OCI-LY3 (cell line): ENCODE results near the gene PLD4.
"Not testable (repeated sequence)": the region's sequence is repeated elsewhere in the genome, so short reads cannot be mapped to it uniquely, and the experiment has no call there.

ENCODE experiments used
- H2AFZ ChIP-seq: fragments of 200-600, 300-600 bp; shearing (Covaris generic); 2 replicates; pipeline ENCODE4 v1.6.0; 2014; ENCODE audit warnings: antibody characterized with exemption, low read depth, low read length
- H3K27ac ChIP-seq: fragments of 200-600, 300-600 bp; sonication (generic); 2 replicates; pipeline ENCODE4 v1.5.1; 2014; ENCODE audit warnings: mild to moderate bottlenecking, low read length, moderate library complexity, mixed read lengths
- H3K27me3 ChIP-seq: fragments of 200-600, 300-600 bp; sonication (generic); 2 replicates; pipeline ENCODE4 v1.6.1; 2014; ENCODE audit warnings: low read depth, low read length, mixed read lengths
- H3K36me3 ChIP-seq: fragments of 200-600, 300-600 bp; sonication (generic); replicated peaks from 2 replicates; pipeline ENCODE3; 2014; ENCODE audit warnings: low read depth, low read length, mixed read lengths
- H3K4me1 ChIP-seq: fragments of 300-600, 200-600 bp; sonication (generic); 2 replicates; pipeline ENCODE4 v1.6.1; 2014; ENCODE audit warnings: low read length, mixed read lengths
- H3K4me2 ChIP-seq: fragments of 200-600, 300-600 bp; sonication (generic); 2 replicates; pipeline ENCODE4 v1.6.1; 2014; ENCODE audit warnings: low read length, mixed read lengths
- H3K4me3 ChIP-seq: fragments of 300-600, 200-600 bp; sonication (generic); 2 replicates; pipeline ENCODE4 v1.5.1; 2014; ENCODE audit warnings: antibody characterized with exemption, mild to moderate bottlenecking, low read length, moderate library complexity
- H3K79me2 ChIP-seq: fragments of 300-600, 200-600 bp; shearing (Covaris generic); 2 replicates; pipeline ENCODE4 v1.6.1; 2014; ENCODE audit warnings: mild to moderate bottlenecking, low read length, mixed read lengths
- H3K9ac ChIP-seq: fragments of 300-600, 200-600 bp; shearing (Covaris generic); 2 replicates; pipeline ENCODE4 v1.6.0; 2014; ENCODE audit warnings: mild to moderate bottlenecking, low read length, moderate library complexity
- H3K9me3 ChIP-seq: fragments of 200-600, 300-600 bp; shearing (Covaris generic); 2 replicates; pipeline ENCODE4 v1.6.1; 2014; ENCODE audit warnings: low read length, mixed read lengths; ENCODE audit not compliant: insufficient read depth
- H4K20me1 ChIP-seq: fragments of 200-600, 300-600 bp; sonication (generic); 2 replicates; pipeline ENCODE4 v1.6.1; 2016; ENCODE audit warnings: low read length, mixed read lengths; ENCODE audit not compliant: insufficient read depth
- EZH2phosphoT487 ChIP-seq: fragments of 200-600 bp; shearing (Covaris generic); IDR thresholded peaks from 2 replicates; pipeline ENCODE4 v1.6.1; 2018; ENCODE audit warnings: antibody characterized with exemption, mixed run types, low read depth
- TF ChIP-seq, protein P1 (sequence below): fragments of 200-600, 300-600 bp; sonication (generic); IDR thresholded peaks from 2 replicates; pipeline ENCODE4 v1.5.1; 2014; ENCODE audit warnings: antibody characterized with exemption, low read length, low read depth

Gene PLD4

DNA sequence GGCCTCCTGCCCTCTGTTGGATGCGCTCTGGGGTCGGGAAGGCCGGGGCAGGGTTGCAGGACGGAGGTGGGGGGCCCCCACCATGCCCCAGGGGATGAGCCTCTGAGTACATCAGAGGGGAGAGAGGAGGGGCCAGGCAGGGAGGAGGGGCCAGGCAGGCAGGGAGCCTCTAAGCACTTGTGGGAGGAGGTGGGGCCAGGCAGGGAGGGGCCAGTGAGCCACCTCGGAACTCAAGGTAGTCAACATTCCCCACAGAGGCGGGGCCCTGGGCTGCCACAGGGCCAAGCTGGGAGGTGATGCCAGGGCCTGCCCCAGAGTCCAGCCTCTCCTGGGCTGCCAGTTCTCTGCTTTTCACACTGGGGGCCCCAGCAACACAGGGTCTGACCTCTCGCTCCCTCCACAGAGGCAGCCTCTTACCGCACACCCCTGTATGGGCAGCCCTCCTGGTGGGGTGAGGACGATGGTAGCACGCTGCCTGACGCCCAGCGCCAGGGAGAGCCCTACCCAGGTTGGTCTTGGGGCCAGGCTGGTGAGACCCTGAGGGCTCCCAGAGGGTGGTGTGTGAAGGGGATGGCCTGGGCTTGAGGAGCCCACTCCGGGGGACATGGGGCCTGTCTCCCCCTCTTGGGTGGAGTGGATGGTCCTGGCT is 42.2 kb upstream of the PLD4 start:
- H3K4me3 ChIP-seq, result no peak overlapping the region
- H3K27ac ChIP-seq, result no peak overlapping the region
- H3K79me2 ChIP-seq, result no peaks in the 10 kb centered on the region
- H3K9ac ChIP-seq, result no peak overlapping the region
- TF ChIP-seq, protein P1, sequence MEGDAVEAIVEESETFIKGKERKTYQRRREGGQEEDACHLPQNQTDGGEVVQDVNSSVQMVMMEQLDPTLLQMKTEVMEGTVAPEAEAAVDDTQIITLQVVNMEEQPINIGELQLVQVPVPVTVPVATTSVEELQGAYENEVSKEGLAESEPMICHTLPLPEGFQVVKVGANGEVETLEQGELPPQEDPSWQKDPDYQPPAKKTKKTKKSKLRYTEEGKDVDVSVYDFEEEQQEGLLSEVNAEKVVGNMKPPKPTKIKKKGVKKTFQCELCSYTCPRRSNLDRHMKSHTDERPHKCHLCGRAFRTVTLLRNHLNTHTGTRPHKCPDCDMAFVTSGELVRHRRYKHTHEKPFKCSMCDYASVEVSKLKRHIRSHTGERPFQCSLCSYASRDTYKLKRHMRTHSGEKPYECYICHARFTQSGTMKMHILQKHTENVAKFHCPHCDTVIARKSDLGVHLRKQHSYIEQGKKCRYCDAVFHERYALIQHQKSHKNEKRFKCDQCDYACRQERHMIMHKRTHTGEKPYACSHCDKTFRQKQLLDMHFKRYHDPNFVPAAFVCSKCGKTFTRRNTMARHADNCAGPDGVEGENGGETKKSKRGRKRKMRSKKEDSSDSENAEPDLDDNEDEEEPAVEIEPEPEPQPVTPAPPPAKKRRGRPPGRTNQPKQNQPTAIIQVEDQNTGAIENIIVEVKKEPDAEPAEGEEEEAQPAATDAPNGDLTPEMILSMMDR, result no peak
- TF ChIP-seq EZH2phosphoT487, result no peak
- no peaks in the 10 kb centered on the region for H3K27me3 ChIP-seq
- no peaks in the 10 kb centered on the region for H3K36me3 ChIP-seq
- no peak overlapping the region for H3K4me2 ChIP-seq
- H4K20me1 ChIP-seq, result no peaks in the 10 kb centered on the region
- H2AFZ ChIP-seq, result no peak overlapping the region
- H3K9me3 ChIP-seq, result no peaks in the 10 kb centered on the region
- peaks cover 7% of the 10 kb centered on the region; the same call in 1 of the 2 replicates for H3K4me1 ChIP-seq

DNA sequence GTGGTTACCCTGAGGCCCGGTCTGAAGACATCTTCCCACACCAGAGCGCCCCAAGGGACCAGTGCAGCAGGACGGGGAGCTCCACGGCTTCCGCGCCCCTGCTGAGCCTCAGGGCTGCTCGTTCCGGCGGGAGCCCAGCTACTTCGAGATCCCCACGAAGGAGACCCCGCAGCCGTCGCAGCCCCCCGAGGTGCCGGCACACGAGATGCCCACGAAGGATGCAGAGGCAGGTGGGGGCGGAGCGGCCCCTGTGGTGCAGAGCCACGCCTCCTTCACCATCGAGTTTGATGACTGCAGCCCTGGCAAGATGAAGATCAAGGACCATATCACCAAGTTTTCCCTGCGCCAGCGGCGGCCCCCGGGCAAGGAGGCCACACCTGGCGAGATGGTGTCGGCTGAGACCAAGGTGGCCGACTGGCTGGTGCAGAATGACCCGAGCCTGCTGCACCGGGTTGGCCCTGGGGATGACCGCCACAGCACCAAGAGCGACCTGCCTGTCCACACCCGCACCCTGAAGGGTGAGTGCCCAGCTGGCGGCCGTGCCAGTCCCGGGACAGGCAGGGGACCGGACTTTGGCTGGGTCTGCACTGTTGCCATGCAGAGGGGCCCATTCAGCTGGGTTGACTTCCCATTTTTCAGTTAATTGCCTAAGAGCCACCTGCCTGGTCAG is 41.6 kb upstream of the PLD4 start:
- no peak for TF ChIP-seq EZH2phosphoT487
- TF ChIP-seq, protein P1, result no peak
- no peaks in the 10 kb centered on the region for H4K20me1 ChIP-seq

DNA sequence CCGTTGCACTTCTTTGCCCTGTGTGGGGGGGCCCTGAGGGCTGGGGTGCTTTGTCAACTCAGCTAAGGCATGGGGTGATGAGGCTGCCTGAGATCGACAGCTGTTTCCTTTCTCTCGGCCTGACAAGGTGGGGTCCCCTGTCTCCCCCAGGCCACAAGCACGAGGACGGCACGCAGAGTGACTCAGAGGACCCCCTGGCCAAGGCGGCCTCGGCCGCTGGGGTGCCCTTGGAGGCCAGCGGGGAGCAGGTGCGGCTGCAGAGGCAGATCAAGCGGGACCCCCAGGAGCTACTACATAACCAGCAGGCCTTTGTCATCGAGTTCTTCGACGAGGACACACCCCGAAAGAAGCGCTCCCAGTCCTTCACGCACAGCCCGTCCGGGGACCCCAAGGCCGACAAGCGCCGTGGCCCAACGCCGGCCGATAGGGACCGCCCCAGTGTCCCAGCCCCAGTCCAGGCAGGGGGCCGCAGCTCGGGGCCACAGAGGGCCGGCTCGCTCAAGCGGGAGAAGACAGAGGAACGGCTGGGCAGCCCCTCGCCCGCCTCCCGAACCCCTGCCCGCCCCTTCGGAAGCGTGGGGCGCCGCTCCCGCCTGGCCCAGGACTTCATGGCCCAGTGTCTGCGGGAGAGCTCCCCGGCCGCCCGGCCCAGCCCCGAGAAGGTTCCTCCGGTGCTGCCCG is 40.9 kb upstream of the PLD4 start:
- H3K4me2 ChIP-seq, result no peak overlapping the region
- H3K27me3 ChIP-seq, result no peaks in the 10 kb centered on the region
- peaks cover 8% of the 10 kb centered on the region; the same call in 1 of the 2 replicates for H3K4me1 ChIP-seq
- no peak overlapping the region for H3K9ac ChIP-seq
- H3K36me3 ChIP-seq, result no peaks in the 10 kb centered on the region
- TF ChIP-seq, protein P1, result no peak
- TF ChIP-seq EZH2phosphoT487, result no peak
- no peak overlapping the region for H2AFZ ChIP-seq
- H3K9me3 ChIP-seq, result no peaks in the 10 kb centered on the region
- H3K79me2 ChIP-seq, result no peaks in the 10 kb centered on the region
- H3K4me3 ChIP-seq, result no peak overlapping the region
- no peaks in the 10 kb centered on the region for H4K20me1 ChIP-seq
- H3K27ac ChIP-seq, result no peak overlapping the region

More for the DNA sequence above, 41.6 kb upstream of the PLD4 start:
- H3K27ac ChIP-seq, result no peak overlapping the region
- H3K9ac ChIP-seq, result no peak overlapping the region
- H2AFZ ChIP-seq, result no peak overlapping the region
- H3K27me3 ChIP-seq, result no peaks in the 10 kb centered on the region
- H3K4me3 ChIP-seq, result no peak overlapping the region
- no peak overlapping the region for H3K4me2 ChIP-seq
- no peaks in the 10 kb centered on the region for H3K9me3 ChIP-seq
- H3K4me1 ChIP-seq, result peaks cover 7% of the 10 kb centered on the region; the same call in 1 of the 2 replicates
- H3K36me3 ChIP-seq, result no peaks in the 10 kb centered on the region
- no peaks in the 10 kb centered on the region for H3K79me2 ChIP-seq

DNA sequence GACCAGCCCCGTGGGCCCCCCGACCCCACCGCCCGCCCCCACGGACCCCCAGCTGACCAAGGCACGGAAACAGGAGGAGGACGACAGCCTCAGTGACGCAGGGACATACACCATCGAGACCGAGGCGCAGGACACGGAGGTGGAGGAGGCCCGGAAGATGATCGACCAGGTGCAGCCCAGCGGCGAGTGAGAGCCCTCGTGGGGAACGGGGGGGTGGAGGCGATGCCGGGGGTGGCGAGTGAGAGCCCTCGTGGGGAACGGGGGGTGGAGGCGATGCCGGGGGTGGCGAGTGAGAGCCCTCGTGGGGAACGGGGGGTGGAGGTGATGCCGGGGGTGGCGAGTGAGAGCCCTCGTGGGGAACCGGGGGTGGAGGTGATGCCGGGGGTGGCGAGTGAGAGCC is 40.3 kb upstream of the PLD4 start:
- not testable (repeated sequence) for H2AFZ ChIP-seq, H3K27ac ChIP-seq, H3K4me3 ChIP-seq, H3K79me2 ChIP-seq, H3K4me2 ChIP-seq, H3K9ac ChIP-seq, H4K20me1 ChIP-seq, H3K9me3 ChIP-seq, H3K27me3 ChIP-seq, H3K36me3 ChIP-seq
- H3K4me1 ChIP-seq, result peaks cover 12% of the 10 kb centered on the region; the same call in 1 of the 2 replicates
